ENCODE results near the gene KCNRG. TPM values are rescaled to one million over a fixed set of nuclear protein-coding genes. Genes with fewer than 3 reads are reported as not detected.
"Not testable (repeated sequence)": the region's sequence is repeated elsewhere in the genome, so short reads cannot be mapped to it uniquely, and the experiment has no call there.

KCNRG gene
- total and polyA plus RNA-seq, 8 donors: 0.37 to 5.0 (median 1.2) TPM; not detected in 3

DNA sequence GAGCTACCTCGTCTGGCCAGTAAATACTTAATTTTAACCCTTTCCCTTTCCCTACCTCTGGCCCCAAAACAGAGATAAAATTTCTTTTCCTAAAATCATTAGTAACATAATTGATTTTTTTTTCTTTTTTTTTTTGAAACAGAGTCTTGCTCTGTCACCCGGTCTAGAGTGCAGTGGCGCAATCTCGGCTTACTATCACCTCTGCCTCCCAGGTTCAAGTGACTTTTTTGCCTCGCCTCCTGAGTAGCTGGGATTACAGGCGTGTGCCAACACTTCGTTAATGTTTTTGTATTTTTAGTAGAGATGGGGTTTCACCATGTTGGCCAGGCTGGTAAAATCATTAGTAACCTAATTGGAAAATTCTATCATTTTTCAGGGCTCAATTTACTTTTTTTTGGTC, 28.8 kb upstream of the KCNRG start:
- TF ChIP-seq POLR2AphosphoS5 (IDR thresholded peaks at IDR 0.05): no peak
- no peak for TF ChIP-seq EP300 (IDR thresholded peaks at IDR 0.05)
- TF ChIP-seq, protein P1, sequence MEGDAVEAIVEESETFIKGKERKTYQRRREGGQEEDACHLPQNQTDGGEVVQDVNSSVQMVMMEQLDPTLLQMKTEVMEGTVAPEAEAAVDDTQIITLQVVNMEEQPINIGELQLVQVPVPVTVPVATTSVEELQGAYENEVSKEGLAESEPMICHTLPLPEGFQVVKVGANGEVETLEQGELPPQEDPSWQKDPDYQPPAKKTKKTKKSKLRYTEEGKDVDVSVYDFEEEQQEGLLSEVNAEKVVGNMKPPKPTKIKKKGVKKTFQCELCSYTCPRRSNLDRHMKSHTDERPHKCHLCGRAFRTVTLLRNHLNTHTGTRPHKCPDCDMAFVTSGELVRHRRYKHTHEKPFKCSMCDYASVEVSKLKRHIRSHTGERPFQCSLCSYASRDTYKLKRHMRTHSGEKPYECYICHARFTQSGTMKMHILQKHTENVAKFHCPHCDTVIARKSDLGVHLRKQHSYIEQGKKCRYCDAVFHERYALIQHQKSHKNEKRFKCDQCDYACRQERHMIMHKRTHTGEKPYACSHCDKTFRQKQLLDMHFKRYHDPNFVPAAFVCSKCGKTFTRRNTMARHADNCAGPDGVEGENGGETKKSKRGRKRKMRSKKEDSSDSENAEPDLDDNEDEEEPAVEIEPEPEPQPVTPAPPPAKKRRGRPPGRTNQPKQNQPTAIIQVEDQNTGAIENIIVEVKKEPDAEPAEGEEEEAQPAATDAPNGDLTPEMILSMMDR (IDR thresholded peaks at IDR 0.05): no peak
- intact Hi-C loops (cut with DNase I; ENCODE audit: low total_unique reads): loop anchor here (10.0 kb wide), 1 partner anchor 98 kb away; no protein-coding TSS in a partner anchor
- 82 to 87% (median 86%) methylated on average over 7 of the region's 7 CpGs for WGBS, 5 donors
- Histone ChIP-seq H3K27ac (no peak overlapping the region), H3K4me1 (peaks cover 0 to 9% (median 3%) of the 10 kb centered on the region in 4 donors), H3K36me3 (peaks cover 0 to 14% (median 0%) of the 10 kb centered on the region in 4 donors), H3K9me3 (no peaks in the 10 kb centered on the region), H3K4me3 (no peak overlapping the region), H3K27me3 (no peaks in the 10 kb centered on the region)
- no peak for DNase-seq

DNA sequence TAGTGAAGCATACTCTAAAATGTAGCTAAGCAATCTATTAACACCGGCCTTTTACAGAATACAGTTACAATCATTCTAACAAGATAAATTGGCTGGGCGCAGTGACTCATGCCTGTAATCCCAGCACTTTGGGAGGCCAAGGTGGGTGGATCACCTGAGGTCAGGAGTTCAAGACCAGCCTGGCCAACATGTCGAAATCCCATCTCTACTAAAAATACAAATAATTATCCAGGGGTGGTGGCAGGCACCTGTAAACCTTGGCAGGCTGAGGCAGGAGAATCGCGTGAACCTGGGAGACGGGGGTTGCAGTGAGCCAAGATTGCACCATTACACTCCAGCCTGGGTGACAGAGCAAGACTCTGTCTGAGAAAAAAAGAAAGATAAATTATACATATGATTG, 24.6 kb upstream of the KCNRG start:
- H3K27me3 ChIP-seq; H3K4me3 ChIP-seq; H3K9me3 ChIP-seq; DNase-seq; H3K27ac ChIP-seq; intact Hi-C loops (cut with DNase I; ENCODE audit: low total_unique reads); H3K4me1 ChIP-seq: not testable (repeated sequence)
- WGBS, 5 donors: 91 to 97% (median 93%) methylated on average over 6 of the region's 6 CpGs
- H3K36me3 ChIP-seq: peaks cover 0 to 10% (median 0%) of the 10 kb centered on the region in 4 donors

DNA sequence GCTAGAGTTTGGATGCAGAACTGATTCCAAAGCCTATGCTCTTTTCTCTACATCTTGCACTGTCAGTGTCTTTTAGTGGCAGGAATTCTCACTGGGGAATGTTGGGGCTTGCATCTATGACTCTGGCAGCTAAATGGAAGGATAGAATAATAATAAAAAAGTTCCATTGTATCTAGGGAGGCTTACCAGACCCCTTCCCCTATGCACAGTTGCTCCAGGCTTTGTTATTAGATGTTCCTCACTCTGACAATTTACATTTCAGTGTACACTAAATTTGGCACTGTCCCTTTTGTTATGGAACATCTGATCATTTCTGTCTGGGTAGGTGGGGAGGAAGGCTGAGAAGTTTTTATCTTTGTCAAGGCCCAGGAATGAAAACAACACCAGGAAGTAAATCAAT, 22.1 kb upstream of the KCNRG start:
- H3K4me3 ChIP-seq: no peak overlapping the region
- H3K4me1 ChIP-seq: peaks cover 5 to 14% (median 9%) of the 10 kb centered on the region in 4 donors
- intact Hi-C loops (cut with DNase I; ENCODE audit: low total_unique reads): no loop called here
- no peak for DNase-seq
- H3K36me3 ChIP-seq: peaks cover 0 to 8% (median 0%) of the 10 kb centered on the region in 4 donors
- TF ChIP-seq POLR2AphosphoS5 (IDR thresholded peaks at IDR 0.05) (no peak), EP300 (IDR thresholded peaks at IDR 0.05) (no peak), POLR2A (IDR thresholded peaks at IDR 0.05) (no peak)
- TF ChIP-seq, protein P1 (IDR thresholded peaks at IDR 0.05): no peak
- no peaks in the 10 kb centered on the region for H3K27me3 ChIP-seq
- no peak overlapping the region for H3K27ac ChIP-seq
- H3K9me3 ChIP-seq: no peaks in the 10 kb centered on the region

DNA sequence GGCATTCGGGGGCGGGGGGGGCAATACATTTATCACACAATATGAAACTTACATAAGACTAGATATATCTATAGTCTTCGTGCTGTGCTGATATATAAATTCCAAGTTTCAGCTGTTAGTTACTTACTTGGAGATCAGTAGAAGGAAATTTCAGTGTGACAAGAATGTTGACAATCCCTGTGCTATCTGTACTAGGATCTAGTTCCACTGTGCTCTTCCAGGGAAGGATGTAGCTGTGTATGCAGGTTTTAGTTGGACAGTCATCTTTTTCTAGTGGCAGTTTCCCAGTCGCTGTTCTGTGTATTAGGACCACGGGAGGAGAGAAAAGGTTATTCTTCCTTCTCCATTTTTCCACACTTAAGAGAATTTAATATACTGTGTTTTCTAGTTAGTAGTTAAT, 21.6 kb upstream of the KCNRG start:
- no peaks in the 10 kb centered on the region for H3K27me3 ChIP-seq
- peaks cover 10 to 20% (median 15%) of the 10 kb centered on the region in 4 donors for H3K4me1 ChIP-seq
- TF ChIP-seq, protein P1 (IDR thresholded peaks at IDR 0.05): no peak
- no peak for TF ChIP-seq EP300 (IDR thresholded peaks at IDR 0.05)
- no peak for TF ChIP-seq POLR2A (IDR thresholded peaks at IDR 0.05)
- TF ChIP-seq POLR2AphosphoS5 (IDR thresholded peaks at IDR 0.05): no peak
- no peak overlapping the region for H3K4me3 ChIP-seq
- WGBS, 5 donors: 77 to 86% (median 80%) methylated on average over 5 of the region's 5 CpGs
- DNase-seq: no peak
- no peak overlapping the region for H3K27ac ChIP-seq
- no peaks in the 10 kb centered on the region for H3K9me3 ChIP-seq
- intact Hi-C loops (cut with DNase I; ENCODE audit: low total_unique reads): no loop called here
- peaks cover 0 to 3% (median 1%) of the 10 kb centered on the region in 4 donors for H3K36me3 ChIP-seq

DNA sequence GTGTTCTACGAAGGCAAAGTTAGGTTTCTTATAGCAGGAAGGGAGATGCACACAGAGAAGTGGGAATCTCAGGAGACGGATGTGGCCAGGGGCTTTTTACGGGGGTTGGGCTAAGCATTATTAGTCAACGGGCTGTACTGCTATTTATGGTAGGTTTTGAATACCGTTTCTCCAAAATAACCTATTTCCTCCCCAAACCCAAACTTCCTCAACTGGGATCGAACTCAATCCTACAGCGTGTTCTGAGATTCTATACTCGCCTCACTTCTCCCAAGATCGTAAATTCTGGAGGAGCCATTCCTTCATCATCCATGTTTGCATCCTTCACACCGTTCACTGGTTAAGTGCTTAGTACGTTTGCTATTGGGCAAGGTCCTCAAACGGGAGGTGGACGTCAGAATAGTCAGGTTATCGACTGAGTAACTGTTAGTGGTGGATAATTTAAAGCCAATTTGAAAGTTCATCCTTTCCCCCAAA, 19.6 kb upstream of the KCNRG start:
- Histone ChIP-seq H3K4me1 (peaks cover 19 to 40% (median 32%) of the 10 kb centered on the region in 4 donors), H3K4me3 (peak overlapping the region; percentile 57 to 86 (median 82)), H3K27me3 (no peaks in the 10 kb centered on the region), H3K36me3 (peaks cover 0 to 15% (median 10%) of the 10 kb centered on the region in 4 donors), H3K27ac (peak overlapping the region; percentile 94 to 100 (median 99)), H3K9me3 (no peaks in the 10 kb centered on the region)
- TF ChIP-seq POLR2AphosphoS5 (IDR thresholded peaks at IDR 0.05): no peak
- TF ChIP-seq EP300 (IDR thresholded peaks at IDR 0.05): no peak
- TF ChIP-seq, protein P1 (IDR thresholded peaks at IDR 0.05): no peak
- TF ChIP-seq POLR2A (IDR thresholded peaks at IDR 0.05): no peak
- 39 to 49% (median 45%) methylated on average over 14 of the region's 14 CpGs for WGBS, 5 donors
- intact Hi-C loops (cut with DNase I; ENCODE audit: low total_unique reads): no loop called here
- peak in 1 of 2 donors; percentile 63 for DNase-seq

All from stomach (tissue), 9 donors.